AG09319 (cell line): ENCODE results near the gene LCNL1.

Experiments
- DNase-seq: peaks from one replicate; pipeline ENCODE4 v3.0.0-alpha.2; 2010; ENCODE audit warnings: low read depth; ENCODE audit errors: extremely low read depth
- CTCF ChIP-seq: IDR thresholded peaks from 2 replicates; pipeline ENCODE4 v1.5.1; 2011; ENCODE audit warnings: low read depth, mild to moderate bottlenecking, inconsistent platforms, low read length, moderate library complexity

Gene LCNL1

GRCh38 chr9:137007816-137008270 is 25.1 kb downstream of the LCNL1 start:
- TF ChIP-seq CTCF: no peak
- DNase-seq: no peak

- DNase-seq: no peak
- no peak for TF ChIP-seq CTCF
These were observed 25.5 kb downstream of the LCNL1 start for GRCh38 chr9:137008312-137008711.

- no peak for DNase-seq
- no peak for TF ChIP-seq CTCF
These were observed 26.4 kb downstream of the LCNL1 start for GRCh38 chr9:137009217-137009616.

GRCh38 chr9:137009938-137010732 is 27.3 kb downstream of the LCNL1 start:
- TF ChIP-seq CTCF: no peak
- DNase-seq: no peak

- DNase-seq: no peak
- no peak for TF ChIP-seq CTCF
These were observed 28.4 kb downstream of the LCNL1 start for GRCh38 chr9:137011156-137011555.

- TF ChIP-seq CTCF: no peak
- no peak for DNase-seq
These were observed 29.3 kb downstream of the LCNL1 start for GRCh38 chr9:137011907-137012675.
